Measurements from ENCODE around the gene VPS4B.
"Not testable (repeated sequence)": the region's sequence is repeated elsewhere in the genome, so short reads cannot be mapped to it uniquely, and the experiment has no call there.

Gene VPS4B

DNA sequence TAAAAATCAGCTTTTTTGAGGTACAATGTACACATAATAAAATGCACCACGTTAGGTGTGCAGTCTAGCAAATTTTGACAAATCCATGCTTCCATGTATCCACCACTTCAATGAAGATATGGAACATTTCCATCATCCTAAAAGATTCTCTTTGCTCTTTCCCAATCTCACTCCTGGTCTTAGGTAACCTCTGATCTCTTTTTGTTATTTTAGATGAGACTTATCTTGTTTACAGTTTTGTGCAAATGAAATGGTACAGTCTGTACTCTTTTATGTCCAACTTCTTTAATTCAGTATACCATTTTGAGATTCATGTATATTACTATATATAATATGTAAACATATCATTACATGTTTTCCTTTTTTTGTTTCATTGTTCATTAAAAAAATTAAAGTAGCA lies 38.1 kb upstream of the VPS4B start:
- H3K4me3 ChIP-seq (ENCODE audit: low read depth, low read length) = no peak overlapping the region
- no peak for DNase-seq
- H3K36me3 ChIP-seq = no peaks in the 10 kb centered on the region
- no peaks in the 10 kb centered on the region for H3K27me3 ChIP-seq (ENCODE audit: insufficient read depth, low read depth, severe bottlenecking)
- no peak overlapping the region for H3K27ac ChIP-seq
- no peaks in the 10 kb centered on the region for H3K9me3 ChIP-seq (ENCODE audit: severe bottlenecking)
- TF ChIP-seq, protein P1, sequence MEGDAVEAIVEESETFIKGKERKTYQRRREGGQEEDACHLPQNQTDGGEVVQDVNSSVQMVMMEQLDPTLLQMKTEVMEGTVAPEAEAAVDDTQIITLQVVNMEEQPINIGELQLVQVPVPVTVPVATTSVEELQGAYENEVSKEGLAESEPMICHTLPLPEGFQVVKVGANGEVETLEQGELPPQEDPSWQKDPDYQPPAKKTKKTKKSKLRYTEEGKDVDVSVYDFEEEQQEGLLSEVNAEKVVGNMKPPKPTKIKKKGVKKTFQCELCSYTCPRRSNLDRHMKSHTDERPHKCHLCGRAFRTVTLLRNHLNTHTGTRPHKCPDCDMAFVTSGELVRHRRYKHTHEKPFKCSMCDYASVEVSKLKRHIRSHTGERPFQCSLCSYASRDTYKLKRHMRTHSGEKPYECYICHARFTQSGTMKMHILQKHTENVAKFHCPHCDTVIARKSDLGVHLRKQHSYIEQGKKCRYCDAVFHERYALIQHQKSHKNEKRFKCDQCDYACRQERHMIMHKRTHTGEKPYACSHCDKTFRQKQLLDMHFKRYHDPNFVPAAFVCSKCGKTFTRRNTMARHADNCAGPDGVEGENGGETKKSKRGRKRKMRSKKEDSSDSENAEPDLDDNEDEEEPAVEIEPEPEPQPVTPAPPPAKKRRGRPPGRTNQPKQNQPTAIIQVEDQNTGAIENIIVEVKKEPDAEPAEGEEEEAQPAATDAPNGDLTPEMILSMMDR (IDR thresholded peaks at IDR 0.05; ENCODE audit: low read depth, low read length) = no peak

DNA sequence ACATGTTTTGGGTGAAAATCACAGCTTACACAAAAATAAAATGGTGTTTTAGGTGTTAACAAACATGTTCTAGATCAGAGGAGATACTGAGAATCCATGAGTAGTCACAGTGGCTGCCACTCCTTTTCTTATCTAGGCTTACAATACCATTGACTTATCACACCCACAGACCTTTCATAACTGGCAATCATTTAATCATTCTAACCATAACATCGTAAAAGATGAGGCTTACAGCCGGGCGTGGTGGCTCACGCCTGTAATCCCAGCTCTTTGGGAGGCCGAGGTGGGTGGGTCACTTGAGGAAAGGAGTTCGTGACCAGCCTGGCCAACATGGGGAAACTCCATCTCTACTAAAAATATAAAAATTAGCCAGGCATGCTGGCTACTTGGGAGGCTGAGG lies 35.7 kb upstream of the VPS4B start:
- TF ChIP-seq, protein P1 (IDR thresholded peaks at IDR 0.05; ENCODE audit: low read depth, low read length) = no peak
- no peak for DNase-seq

GRCh38 chr18:63454497-63454896 lies 32.2 kb upstream of the VPS4B start:
- Histone ChIP-seq H3K27me3 (ENCODE audit: insufficient read depth, low read depth, severe bottlenecking) (no peaks in the 10 kb centered on the region), H3K4me3 (ENCODE audit: low read depth, low read length) (no peak overlapping the region), H3K9me3 (ENCODE audit: severe bottlenecking) (no peaks in the 10 kb centered on the region), H3K27ac (no peak overlapping the region), H3K36me3 (no peaks in the 10 kb centered on the region)
- no peak for DNase-seq
- TF ChIP-seq, protein P1 (IDR thresholded peaks at IDR 0.05; ENCODE audit: low read depth, low read length) = no peak

More for the DNA sequence above, 35.7 kb upstream of the VPS4B start:
- no peaks in the 10 kb centered on the region for H3K36me3 ChIP-seq
- H3K27ac ChIP-seq = no peak overlapping the region
- H3K4me3 ChIP-seq (ENCODE audit: low read depth, low read length) = no peak overlapping the region
- H3K9me3 ChIP-seq (ENCODE audit: severe bottlenecking) = no peaks in the 10 kb centered on the region
- H3K27me3 ChIP-seq (ENCODE audit: insufficient read depth, low read depth, severe bottlenecking) = no peaks in the 10 kb centered on the region

- H3K27me3 ChIP-seq (ENCODE audit: insufficient read depth, low read depth, severe bottlenecking); H3K36me3 ChIP-seq; H3K9me3 ChIP-seq (ENCODE audit: severe bottlenecking); H3K4me3 ChIP-seq (ENCODE audit: low read depth, low read length); DNase-seq; H3K27ac ChIP-seq: not testable (repeated sequence)
Observed at GRCh38 chr18:63452751-63453150, 30.5 kb upstream of the VPS4B start.

DNA sequence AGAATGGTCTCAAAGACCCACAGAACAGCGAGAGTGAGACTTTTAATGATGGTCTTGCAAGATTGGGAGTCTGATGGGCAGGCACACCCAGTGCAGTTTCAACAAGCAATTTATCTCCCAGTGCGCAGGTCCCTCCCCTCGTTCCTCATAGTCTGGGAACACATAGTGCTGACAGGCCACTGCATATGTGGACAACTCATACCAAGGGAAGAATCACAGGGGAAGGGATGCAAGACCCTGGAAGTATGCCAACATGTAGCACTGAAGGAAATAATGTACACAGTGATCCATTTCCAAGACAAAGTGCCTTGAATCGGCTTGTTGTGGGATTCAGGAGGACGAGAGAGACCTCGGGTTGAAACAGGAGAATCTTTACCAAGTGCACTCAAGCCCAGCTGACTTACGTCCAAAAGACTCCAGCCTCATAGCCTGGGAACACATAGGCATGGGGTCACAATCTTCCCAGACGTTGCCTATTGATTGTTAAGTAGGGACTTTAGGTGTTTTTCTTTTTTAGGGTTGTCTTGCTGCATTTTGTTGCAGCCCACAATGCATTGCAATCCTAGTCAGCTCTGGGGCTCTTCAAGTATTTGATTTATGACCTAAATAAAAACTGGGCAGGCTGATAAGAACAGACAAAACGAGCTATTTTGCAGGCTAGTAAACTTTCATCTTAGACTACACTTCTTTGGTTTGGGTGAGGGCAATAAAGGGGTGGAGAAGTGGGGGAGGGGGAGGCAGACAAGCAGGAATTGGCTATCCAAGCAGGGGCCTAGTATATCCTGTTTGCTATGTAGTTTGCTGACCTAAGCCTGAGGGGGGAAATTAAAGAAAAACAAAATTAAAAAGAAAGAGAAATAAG lies 29.8 kb upstream of the VPS4B start:
- no peak for DNase-seq
- Histone ChIP-seq H3K27ac (no peak overlapping the region), H3K4me3 (ENCODE audit: low read depth, low read length) (no peak overlapping the region), H3K27me3 (ENCODE audit: insufficient read depth, low read depth, severe bottlenecking) (no peaks in the 10 kb centered on the region), H3K9me3 (ENCODE audit: severe bottlenecking) (no peaks in the 10 kb centered on the region), H3K36me3 (no peaks in the 10 kb centered on the region)
- TF ChIP-seq, protein P1 (IDR thresholded peaks at IDR 0.05; ENCODE audit: low read depth, low read length) = no peak

GRCh38 chr18:63449426-63449825 lies 27.1 kb upstream of the VPS4B start:
- DNase-seq = no peak
- TF ChIP-seq, protein P1 (IDR thresholded peaks at IDR 0.05; ENCODE audit: low read depth, low read length) = no peak
- Histone ChIP-seq H3K27me3 (ENCODE audit: insufficient read depth, low read depth, severe bottlenecking) (no peaks in the 10 kb centered on the region), H3K36me3 (no peaks in the 10 kb centered on the region), H3K9me3 (ENCODE audit: severe bottlenecking) (no peaks in the 10 kb centered on the region), H3K27ac (no peak overlapping the region), H3K4me3 (ENCODE audit: low read depth, low read length) (no peak overlapping the region)
